NOMO-1 treated with dmso at 0.1 percent for 144 hours (cell line): Measurements from ENCODE around the gene SHPK.

Experiments
- DNase-seq: peaks from one replicate; lab custom pipeline; 2025; ENCODE audit not compliant: unreplicated experiment; lab: John Stamatoyannopoulos, UW

The SHPK gene

DNA sequence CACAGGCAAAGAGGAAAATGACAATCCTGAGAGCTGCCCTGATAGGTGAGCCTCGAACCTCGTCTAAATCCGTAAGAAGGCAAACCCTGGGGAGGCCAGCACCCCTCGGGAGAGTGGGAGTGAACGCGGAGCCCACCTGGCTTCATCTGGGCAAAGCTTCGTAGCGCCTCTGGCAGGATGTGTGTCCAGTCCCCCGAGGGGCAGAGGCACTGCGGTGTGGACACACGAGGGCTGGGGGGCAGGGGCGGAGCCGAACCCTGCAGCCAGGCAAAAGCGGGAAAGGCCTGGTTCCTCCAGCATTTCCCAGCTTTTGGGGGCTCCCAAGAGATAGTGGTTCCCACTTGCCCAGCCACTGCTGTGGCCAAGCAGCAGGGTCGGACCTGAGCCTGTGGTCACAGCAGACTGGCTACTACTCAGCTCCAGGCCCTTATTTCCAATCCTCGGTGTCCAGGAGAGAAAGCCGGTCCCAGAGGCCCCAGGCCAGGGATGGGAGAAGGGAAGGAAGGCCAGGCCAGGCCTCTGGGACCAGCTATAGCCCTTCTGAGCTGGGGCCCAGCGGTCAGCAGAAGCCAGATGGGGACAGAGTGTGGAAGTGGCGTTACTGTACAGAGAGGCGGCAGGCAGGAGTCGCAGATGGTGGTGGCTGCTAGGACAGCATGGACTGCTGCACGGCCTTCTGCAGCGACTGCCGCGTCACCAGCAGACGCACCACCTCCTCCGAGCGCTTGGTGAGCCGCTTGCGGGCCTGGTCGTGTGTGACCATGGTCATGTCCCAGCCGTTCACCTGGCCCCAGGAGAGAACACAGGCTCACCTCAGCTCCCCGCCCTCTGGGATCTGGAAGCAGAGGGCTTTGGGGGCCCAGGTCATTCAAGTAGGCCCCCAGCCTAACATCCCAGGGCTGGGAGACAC is 27.3 kb upstream of the SHPK start:
- no peak for DNase-seq

DNA sequence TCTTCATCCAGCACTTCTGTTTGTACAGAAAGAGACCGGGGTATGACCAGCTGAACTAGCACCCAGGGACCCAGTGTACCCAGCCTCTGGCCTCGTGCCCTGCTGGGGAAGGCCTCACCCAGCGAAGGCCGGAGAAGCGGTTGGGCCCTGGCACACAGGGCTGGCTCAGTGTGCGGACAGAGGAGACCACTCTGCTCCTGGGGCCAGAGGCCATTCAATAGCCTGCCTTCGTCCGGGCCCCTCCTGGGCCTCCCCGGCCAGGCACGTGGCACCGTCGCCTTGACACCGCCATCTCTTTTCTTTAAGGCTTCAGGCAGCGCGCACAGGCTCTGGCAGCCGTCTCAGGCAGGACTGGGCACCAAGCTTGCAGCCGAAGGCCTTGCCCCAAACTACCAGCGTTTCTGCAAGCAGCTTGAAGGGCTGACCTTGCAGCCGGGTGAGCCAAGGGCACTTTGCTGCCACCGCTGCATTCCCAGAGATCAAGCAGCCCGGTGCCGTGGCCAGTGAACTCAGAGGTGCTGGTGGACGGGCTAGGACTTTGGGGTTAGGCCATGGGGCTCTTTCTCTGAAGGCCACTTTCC is 24.4 kb upstream of the SHPK start:
- DNase-seq, result no peak

DNA sequence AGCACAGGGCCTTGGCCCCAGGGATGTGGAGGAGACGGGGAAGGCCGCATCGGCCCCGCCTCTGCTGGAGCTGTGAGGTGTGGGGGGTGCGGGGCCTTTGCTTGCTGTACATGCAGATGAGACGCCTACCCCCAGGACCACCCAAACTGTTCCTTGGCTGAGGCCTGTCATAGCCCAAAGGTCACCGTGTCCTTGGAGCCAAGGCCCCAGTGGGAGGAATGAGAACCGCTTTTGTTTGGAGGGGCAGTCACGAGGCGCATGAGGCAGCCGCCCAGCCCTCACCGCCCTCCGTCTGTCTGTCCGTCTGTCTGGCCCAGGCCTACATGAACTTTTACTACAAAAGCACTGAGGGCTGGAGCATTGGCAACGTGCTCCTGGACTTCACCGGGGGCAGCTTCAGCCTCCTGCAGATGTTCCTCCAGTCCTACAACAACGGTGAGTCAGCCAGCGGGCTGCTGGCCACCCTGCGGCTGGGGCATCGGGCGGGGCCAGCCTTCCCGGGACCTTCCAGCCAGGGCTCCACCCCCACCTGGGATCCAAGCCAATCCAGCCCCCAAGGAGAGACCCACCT is 23.6 kb upstream of the SHPK start:
- DNase-seq, result no peak

DNA sequence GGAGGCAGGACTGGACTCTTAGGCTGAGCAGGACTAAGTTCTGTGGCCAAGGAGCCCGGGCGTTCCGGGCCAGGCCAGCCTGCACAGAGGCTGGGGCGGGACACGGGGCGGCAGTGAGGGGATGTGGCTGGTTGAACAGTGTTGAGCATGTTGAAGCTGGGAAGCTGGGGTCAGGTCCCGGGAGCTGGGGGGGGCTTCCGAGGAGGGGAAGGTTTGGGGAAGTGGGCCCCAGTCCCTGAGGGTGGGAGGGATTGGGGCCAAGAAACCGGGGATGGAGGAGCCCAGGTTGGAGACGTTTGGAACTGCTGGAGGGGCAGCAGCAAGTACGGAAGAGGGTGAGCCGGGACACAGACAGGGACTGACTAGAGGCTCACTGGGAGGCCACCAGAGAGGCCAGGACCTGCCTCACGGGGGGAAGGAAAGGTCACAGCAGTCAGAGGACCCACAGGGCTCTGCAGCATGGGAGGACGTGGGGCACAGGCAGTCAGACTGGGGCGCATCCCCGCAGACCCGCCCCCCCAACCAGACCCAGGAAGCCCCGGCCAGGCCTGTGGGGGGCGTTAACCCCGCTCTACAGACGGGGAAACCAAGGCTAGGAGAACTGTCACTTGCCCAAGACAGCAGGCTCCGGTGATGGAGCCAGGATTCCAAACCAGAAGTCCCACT is 22.9 kb upstream of the SHPK start:
- DNase-seq, result no peak

DNA sequence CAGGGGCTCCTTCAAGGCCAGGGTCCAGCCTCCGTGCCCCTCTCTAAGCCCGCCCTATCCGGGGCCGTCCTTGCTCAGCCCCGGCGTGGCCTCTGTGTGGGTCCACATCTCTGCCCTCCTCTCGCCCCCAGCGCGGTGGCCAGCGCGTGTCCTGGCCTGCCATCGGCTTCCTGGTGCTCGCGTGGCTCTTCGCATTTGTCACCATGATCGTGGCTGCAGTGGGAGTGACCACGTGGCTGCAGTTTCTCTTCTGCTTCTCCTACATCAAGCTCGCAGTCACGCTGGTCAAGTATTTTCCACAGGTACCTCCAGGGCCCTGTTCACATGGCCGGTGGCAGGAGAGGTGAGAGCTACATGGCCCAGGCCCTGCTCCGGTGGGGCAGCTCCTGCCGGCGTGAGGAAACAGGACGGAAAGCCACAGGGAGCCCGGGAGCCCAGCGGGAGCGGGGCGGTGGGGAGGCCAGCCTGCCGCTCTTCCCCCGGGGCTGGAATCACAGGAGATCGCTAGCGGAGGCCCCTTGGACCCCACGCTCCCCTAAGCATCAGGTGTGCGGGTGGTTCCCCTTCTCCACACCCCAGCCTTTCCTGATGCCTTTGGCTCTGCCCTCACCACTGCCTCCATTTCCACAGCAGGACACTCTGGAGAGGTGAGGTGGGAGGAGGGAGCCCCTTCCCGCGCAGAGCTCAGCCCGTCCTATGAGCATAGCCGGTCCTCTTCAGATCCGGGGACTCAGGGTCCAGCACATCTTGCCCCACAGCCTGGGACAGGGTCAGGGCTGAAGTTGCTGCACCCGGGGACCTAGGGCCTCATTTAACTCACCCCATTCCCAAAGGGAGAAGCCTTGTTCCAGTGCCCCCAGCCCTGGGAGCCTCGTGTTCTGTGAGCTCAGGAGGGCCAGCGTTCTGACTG is 22.1 kb upstream of the SHPK start:
- DNase-seq, result no peak

DNA sequence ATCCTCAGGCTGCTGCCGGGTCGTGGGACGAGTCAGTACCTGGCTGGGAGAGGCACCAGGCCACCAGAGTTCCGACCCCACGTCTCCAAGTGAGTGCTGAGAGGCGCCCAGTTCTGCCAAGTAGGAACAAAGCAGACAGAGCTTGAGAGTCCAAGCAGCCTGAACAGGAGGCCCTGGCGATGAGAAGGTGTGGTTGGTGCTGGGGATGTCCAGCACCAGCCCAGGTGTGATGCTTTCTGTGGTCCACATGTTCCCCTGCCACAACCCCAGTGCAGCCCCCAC is 21.5 kb upstream of the SHPK start:
- DNase-seq, result no peak

DNA sequence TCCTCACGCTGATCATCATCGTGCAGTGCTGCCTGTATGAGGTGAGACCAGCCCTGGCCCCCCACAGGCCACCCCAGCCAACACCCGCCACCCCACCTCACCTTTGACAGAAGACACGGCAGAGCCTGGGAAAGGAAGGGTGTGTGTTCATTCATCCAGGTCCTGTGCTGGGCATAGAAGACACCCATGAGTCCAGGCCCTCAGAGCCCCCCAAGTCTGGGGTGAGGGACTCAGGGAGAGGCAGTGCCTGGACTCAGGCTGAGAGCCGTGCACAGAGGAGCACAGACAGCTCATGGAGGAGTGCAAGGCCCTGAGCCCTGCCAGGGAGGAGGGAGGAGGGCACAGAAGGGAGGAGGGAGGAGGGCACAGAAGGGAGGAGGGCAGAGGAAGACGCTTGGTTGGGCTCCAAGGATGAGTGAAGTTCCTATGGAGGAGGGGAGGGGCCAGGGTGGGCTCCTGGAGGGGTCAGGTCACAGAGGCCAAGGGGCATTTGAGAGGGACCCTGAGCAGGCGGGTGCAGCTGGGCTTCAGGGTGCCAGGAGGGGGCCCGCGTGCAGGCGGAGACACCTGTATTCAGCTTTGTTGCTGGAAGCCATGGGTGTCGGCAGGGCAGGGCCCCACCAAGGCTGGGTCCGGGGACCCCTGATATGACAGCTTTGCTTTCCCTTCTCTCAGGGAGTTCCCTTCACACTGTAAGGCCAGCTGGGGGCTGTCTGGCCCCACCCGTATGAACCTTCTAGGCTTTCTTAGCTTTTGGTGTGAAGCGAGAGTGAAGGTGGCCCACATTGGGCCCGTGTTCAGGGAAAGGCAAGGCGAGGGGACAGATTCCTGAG is 20.9 kb upstream of the SHPK start:
- DNase-seq, result no peak

DNA sequence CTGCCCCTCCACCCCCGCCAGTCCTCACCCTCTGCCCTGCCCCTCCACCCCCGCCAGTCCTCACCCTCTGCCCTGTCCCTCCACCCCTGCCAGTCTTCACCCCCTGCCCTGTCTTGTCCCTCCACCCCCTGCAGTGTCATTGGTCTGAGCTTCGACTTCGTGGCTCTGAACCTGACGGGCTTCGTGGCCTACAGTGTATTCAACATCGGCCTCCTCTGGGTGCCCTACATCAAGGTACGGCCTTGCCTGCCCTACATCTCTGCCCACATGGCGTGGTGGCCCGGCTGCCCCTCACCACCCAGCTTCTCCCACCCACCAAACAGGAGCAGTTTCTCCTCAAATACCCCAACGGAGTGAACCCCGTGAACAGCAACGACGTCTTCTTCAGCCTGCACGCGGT is 20.3 kb upstream of the SHPK start:
- DNase-seq, result no peak

DNA sequence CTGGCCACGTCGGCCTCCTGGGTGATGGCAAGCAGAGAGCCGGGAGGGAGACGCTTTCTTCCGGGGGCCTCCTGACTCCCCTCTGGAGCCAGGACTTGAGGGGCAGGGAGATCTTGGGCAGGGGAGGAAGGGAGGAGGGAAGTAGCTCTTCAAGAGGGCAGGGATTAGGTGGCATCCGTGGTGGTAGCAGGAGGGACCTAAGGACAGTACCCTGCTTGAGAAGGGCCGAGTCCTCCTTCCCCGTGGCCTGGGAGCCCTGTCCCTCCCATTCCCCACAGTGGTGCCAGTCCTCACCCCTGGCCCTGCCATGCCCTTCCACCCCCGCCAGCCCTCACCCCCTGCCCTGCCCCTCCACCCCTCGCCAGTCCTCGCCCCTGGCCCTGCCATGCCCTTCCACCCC is 19.7 kb upstream of the SHPK start:
- DNase-seq, result no peak

DNA sequence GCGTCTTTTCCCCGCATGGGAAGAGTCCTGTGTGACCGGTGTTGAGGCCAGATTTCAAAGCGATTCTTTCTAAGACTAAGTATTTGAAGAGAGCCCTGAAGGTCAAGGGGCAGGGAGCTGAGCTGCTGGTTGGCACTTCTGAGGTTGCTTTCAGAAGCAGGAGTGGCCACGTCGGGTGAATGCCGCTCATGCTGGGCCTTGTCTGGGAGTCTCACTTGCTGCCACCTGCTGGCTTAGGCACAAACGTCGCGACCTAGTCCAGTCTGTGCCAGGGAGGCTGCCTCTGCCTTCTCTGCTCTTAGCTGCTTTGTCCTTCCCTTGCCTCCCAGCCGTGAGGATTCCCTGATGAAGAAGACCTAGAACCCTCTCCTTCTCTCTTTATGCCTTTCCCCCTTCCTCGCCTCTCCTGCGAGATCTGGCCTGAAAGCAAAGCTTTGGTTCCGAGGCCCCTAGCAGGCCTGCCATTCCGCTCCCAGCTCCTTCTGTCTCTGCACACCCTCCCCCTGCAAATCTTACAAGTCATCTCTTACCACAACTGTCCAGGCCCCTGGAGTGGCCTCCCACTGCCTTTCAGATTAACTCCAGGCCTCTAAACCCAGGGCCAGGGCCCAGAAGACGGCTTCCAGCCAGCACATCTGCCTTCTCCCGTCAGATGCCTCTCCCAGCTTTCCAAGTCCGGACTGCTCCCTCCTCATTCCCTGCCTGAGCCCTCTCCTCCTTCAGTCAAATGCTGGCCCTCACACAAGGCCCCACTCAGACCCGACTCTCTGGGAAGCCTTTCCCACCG is 11.9 kb upstream of the SHPK start:
- no peak for DNase-seq

DNA sequence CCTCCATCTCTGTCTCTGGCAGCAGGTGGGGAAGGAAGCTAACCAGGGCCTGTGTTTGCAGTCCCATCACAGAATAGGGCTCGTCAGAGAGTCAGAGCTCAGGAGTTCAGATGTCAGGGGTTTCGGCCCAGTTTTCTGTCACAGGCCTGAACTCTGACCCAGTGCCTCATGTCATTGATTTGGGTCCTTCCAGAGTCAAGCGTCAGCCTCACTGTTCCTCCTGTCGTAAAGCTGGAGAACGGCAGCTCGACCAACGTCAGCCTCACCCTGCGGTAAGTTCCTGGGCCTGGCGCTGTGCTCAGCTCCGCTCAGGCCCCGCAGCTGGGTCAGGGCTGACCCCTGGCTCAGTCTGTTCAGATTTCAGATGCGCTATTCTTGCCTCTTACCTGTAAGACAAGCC is 11.2 kb upstream of the SHPK start:
- no peak for DNase-seq

DNA sequence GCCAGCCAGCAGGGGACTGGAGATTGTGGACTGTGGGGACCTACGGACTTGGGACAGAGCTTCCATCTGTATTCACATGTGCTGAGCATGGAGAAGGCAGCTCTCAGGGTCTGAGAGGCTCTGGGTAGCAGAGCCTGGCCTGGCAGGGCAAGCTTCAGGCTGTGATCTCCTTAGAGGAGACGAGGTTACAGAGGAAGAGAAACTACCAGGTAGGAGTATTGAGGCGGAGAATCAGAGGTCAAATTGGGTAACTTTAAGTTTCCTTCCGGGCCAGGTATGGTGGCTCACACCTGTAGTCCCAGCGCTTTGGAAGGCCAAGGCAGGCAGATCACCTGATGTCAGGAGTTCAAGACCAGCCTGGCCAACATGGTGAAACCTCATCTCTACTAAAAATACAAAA is 9.3 kb upstream of the SHPK start:
- DNase-seq, result no peak

DNA sequence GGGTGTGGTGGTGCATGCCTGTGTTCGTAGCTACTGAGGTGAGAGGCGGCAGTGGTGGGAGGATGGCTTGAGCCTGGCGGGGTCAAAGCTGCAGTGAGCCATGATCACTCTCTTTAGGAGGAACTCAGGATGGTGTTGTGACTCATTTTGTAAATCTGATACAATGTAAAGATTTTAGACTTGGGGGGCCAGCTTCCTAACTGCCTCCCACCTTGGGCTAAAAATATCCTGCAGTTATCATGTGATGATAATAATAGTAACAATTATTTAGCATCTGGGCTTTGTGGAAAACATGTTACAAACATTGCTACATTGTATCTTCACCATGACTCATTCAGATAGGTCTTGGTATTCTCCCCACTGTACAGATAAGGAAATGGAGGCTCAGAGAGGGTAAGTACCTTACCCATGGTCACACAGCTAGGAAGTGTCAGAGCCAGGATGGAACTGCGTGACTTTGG is 7.9 kb upstream of the SHPK start:
- DNase-seq, result no peak

DNA sequence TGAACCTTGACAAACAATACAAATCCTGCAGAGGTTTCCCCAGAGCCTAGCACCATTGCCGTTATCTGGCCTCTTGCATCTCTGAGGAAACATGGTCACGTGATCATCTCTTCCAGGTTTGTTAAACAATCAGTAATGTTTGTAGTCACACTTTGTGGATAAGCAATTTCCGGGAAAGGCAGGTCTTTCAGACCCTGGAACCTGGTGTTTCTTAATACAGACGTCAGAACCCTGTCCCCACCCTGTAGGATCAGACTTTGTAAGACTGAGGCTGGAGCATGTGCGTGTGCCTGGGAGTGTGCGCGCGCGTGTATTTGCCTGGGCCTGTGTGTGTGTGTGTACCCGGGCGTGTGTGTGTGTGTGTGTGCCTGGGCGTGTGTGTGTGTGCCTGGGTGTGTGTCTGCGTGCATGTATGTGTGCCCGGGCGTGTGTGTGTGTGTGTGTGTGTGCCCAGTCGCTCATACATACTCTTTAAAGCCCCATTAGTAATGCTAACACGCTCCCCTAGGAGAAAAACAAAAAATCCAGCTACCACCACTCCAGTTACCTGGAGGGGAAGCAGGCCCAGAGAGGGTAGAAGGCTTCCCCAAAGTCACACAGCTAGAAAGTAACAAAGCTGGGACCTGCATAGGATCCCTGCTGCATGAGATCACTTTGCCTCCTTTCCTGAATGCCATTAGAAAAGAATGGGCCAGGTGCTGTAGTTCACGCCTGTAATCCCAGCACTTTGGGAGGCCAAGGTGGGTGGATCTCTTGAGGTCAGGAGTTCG is 5.9 kb upstream of the SHPK start:
- DNase-seq, result no peak

DNA sequence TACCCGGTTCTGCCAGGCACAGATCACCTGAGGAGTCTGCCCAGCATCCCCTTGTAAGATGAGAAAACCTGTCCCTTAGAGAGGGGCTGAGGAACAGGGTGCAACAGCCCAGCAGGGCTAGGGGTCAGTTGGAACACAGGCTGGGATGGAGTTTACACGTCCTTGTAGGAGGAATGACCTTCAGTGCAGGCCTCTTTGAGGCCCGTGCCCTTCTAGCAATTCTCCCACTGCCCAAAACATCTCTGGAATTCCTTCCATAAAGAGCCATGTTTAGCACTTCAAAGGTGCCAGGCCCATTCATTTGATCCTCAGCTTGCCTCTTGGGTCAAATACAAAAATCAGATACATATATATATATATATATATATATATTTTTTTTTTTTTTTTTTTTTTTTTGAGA is 5.0 kb upstream of the SHPK start:
- DNase-seq, result no peak

DNA sequence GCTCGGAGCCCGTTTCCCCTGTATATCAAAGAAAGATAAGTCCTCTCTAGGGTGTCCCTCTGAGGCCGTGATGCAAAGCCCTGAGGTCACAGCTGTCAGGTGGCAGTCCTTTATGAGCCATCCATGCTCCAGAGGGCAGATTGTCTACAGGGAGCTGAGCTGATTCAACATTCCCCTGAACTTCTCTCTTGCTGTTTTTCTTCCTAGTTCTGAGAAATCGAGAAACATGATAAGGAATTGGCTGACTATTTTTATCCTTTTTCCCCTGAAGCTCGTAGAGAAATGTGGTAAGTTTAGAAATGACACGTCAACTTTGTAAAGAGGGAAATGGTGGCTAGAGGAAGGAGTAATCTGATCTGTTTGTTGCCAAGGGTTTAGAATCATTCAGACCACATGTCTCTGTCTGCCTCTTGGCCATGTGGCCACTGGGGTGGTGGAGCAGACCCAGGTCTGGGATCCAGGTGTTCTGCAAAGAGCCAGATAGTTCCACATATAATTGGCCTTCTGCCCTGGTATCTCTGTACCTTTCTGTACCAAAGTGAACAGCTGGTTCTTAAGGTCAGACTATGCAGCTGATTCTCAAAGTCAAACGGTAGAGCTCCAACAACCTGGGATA is 4.0 kb upstream of the SHPK start:
- no peak for DNase-seq

DNA sequence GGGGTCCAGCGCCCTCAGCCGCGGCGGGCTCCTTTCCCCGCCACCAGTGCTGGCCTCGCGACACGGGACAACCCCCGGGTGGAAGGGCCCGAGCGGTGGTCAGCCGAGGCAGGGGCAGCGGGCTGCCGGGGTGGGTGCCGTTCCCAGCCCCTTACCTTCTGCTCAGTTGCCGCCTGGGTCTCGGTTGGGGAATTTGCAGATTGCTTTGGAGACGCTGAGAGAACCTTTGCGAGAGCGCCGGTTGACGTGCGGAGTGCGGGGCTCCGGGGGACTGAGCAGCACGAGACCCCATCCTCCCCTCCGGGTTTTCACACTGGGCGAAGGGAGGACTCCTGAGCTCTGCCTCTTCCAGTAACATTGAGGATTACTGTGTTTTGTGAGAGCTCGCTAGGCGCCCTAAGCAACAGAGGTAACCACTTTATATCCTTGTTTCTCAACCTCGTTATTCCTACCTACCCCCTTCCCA is 891 bp upstream of the SHPK start:
- no peak for DNase-seq
